DMS 273 treated with DMSO at 0.1 percent for 48 hours (cell line): ENCODE measurements around the gene PGAP3.
"Not testable (repeated sequence)": the region's sequence is repeated elsewhere in the genome, so short reads cannot be mapped to it uniquely, and the experiment has no call there.

Experiments
- DNase-seq: peaks from one replicate; lab custom pipeline; 2025; lab: John Stamatoyannopoulos, UW

PGAP3 gene

DNA sequence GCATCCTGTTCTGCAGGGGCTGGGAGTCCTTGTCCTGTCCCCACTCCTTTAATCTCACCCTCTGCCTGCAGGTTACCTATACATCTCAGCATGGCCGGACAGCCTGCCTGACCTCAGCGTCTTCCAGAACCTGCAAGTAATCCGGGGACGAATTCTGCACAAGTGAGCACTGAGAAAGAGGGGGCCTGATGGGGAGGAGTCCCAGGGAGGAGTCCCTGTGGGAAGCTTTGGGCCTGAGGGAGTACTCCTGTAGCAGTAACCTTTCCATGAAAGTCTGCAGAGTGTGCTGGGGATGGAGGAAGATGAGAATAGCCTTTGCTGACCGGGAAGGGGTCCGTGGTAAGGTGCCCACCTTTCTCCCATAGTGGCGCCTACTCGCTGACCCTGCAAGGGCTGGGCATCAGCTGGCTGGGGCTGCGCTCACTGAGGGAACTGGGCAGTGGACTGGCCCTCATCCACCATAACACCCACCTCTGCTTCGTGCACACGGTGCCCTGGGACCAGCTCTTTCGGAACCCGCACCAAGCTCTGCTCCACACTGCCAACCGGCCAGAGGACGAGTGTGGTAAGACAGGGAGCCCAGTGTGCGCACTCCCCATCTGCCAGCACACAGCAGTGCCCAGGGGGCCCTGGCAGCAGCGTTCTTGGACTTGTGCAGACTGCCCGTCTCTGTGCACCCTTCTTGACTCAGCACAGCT is 27.7 kb upstream of the PGAP3 start:
- no peak for DNase-seq

DNA sequence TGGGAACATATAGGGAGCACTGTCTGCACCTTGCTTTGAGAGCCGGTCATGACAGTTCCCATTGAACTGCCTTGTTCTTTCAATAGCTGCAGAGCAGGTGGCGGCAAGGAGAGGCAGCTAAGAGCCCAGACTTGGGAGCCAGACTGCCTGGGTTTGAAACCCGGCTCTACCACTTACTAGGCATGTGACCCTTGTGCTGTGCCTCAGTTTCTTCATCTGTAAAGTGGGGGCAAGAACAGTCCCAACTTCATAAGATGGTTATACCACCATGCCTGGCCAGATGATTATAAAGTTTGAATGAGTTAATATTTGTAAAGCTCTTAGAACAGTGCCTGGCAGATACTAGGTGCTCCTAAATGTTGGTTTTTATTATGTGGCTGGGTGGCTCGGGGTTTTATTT is 26.4 kb upstream of the PGAP3 start:
- no peak for DNase-seq

DNA sequence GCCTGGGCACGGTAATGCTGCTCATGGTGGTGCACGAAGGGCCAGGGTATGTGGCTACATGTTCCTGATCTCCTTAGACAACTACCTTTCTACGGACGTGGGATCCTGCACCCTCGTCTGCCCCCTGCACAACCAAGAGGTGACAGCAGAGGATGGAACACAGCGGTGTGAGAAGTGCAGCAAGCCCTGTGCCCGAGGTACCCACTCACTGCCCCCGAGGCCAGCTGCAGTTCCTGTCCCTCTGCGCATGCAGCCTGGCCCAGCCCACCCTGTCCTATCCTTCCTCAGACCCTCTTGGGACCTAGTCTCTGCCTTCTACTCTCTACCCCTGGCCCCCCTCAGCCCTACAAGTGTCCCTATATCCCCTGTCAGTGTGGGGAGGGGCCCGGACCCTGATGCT is 24.0 kb upstream of the PGAP3 start:
- DNase-seq, result no peak

DNA sequence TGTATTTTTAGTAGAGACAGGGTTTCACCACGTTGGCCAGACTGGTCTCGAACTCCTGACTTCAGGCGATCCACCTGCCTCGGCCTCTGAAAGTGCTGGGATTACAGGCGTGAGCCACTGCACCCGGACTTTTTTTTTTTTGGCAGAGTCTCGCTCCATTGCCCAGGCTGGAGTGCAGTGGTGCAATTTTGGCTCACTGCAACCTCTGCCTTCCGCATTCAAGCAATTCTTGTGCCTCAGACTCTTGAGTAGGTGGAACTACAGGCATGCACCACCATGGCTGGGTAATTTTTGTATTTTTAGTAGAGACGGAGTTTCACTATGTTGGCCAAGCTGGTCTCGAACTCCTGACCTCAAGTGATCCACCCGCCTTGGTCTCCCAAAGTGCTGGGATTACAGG is 23.2 kb upstream of the PGAP3 start:
- not testable (repeated sequence) for DNase-seq

DNA sequence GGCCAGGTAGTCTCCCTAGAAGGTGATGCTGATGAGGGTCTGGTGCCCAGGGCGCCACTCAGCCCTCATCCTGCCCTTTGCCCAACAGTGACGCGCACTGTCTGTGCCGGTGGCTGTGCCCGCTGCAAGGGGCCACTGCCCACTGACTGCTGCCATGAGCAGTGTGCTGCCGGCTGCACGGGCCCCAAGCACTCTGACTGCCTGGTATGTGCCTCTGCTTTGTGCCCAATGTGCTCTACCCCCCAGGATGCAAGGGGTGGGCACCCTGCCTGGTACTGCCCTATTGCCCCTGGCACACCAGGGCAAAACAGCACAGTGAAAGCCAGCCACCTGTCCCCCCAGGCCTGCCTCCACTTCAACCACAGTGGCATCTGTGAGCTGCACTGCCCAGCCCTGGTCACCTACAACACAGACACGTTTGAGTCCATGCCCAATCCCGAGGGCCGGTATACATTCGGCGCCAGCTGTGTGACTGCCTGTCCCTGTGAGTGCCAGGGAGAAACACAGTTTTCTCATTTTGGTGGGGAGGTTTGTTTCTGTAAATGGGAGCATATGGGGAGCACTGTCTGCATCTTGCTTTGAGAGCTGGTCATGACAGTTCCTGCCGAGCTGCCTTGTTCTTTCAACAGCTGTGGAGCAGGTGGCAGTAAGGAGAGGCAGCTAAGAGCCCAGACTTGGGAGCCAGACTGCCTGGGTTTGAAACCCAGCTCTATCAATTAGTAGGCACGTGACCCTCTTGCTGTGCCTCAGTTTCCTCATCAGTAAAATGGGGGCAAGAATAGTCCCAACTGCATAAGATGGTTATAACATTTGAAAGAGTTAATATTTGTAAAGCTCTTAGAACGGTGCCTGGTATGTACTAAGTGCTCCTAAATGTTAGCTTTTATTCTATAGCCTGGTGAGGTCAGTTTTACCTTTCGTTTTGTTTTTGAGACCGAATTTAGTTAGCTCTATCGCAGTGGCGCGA is 22.4 kb upstream of the PGAP3 start:
- DNase-seq, result no peak

DNA sequence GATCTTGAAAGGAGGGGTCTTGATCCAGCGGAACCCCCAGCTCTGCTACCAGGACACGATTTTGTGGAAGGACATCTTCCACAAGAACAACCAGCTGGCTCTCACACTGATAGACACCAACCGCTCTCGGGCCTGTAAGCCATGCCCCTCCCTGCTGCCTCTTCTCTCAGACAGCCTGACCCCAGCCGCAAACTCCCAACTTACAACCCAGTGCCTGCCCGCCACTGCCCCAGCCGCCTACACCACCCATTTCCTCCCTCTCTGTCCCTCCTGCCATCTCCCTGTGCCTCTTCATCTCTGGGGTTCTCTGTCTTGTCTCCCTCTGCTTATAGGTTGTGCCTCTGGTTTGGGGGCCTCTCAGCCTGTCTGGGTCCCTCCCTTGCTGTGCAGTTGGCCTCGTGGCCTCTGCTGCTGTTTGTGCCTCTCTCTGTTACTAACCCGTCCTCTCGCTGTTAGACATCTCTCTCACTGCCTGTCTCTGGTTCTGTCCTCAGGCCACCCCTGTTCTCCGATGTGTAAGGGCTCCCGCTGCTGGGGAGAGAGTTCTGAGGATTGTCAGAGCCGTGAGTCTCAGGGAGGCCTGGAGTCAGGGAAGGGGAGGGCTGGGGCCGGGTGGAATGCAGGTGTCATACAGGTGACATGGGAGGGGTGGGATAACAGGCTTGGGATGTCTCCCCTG is 21.6 kb upstream of the PGAP3 start:
- DNase-seq, result no peak

DNA sequence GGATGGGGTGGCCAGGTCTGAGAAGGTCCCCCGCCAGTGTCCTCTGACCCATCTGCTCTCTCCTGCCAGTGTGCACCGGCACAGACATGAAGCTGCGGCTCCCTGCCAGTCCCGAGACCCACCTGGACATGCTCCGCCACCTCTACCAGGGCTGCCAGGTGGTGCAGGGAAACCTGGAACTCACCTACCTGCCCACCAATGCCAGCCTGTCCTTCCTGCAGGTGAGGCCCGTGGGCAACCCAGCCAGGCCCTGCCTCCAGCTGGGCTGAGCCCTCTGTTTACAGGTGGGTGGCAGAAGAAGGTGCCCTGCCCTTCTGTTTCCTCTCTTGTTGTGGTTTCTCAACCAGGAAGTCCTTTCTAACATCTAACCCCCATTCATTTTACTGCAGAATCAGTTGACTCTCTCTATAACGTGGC is 19.1 kb upstream of the PGAP3 start:
- DNase-seq, result no peak

DNA sequence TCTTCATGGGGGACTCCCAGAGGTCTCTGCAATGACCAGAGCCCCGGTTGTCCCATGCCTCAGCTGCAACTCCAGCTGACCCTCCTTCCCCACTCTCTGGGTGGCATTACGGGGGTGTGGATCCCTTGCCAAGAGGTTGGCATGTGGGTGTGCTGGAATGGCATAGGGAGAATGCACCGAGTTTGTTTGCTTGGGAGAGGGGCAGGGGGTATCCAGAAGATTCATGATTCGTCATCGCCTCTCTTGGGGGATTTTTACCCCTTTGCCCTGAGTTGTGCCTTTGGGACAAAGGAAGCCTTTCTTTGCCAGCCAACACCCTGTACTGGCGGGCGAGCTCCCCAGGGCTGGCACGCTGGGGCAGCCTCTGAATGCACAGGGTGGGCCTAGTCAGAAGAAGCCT is 18.5 kb upstream of the PGAP3 start:
- no peak for DNase-seq

DNA sequence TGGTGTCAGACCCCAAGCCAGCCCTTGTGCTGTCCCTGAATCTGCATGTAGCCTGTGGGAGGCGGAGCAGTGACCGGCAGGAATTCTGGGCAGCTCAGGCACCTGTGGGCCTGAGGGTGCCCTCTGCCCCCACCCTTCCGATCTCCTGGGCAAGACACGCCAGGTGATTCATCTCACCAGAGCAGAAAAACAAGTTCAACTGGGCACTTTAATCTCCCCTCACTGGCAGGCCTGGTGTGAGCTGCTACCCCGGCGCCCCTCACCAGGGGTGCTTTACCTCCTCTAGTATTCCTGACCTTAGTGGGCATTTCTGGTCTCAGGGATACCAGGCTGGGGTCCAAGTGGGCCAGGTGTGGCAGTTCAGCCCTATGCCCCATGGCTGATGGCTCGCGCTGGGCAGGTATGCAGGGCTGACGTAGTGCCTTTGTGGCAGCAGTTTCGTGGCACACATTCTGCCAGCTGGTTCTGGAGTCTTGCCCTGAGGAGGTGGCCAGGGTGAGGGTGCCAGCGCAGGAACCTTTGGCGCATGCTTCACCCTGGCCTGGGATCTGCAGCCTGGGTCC is 18.0 kb upstream of the PGAP3 start:
- no peak for DNase-seq

DNA sequence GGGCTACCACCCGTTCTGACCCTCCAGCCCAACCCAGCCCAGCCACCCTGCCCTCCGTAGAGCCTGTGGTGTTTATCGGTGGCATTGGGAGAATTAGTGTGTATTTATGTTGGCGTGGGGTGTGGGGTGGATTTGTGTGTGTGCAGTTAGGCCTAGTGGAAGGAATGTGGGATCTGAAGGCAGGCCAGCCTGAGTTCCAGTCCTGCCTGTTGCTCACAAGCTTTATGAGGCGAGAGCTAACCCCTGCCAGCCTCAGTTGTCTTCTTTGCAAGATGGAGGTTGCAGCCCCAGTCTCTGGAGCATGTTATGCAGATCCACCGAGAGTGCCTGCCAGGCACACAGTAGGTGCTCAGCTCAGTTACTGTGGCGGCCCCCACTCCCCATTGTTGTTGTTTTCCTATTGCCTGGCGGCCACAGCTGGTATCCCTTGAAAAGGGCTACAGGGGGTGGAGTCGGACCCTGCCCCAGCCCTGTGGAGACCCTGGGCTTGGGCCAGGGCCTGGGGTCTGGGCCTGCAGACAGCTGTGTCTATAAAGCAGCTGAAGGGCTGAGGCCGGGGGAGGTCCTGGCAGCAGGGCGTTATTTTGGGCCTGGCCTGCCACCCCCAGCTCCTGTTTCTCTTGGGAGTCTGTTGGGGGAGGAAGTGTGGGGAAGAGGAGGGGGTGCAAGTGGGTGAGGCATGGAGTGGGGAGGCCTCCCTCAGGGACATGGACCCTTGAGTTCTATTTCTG is 17.1 kb upstream of the PGAP3 start:
- no peak for DNase-seq

DNA sequence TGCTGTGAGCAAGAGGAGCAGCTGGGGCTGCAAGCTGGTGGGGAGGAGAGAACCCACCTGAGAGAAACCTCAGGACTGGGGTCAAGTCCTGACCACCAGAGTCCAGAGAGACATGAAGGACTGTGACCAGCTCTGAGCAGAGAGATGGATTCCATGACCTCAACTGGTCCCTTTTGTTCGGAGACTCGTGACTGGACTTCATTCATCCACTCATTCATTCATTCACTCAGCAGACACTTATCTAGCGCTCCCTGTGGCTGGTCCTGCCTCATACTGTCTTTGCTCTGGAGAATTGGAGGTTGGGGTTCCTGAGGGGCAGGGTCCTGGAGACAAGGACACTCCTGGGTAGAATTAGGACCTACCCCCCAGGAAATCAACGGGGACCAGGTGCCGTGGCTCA is 16.1 kb upstream of the PGAP3 start:
- no peak for DNase-seq

DNA sequence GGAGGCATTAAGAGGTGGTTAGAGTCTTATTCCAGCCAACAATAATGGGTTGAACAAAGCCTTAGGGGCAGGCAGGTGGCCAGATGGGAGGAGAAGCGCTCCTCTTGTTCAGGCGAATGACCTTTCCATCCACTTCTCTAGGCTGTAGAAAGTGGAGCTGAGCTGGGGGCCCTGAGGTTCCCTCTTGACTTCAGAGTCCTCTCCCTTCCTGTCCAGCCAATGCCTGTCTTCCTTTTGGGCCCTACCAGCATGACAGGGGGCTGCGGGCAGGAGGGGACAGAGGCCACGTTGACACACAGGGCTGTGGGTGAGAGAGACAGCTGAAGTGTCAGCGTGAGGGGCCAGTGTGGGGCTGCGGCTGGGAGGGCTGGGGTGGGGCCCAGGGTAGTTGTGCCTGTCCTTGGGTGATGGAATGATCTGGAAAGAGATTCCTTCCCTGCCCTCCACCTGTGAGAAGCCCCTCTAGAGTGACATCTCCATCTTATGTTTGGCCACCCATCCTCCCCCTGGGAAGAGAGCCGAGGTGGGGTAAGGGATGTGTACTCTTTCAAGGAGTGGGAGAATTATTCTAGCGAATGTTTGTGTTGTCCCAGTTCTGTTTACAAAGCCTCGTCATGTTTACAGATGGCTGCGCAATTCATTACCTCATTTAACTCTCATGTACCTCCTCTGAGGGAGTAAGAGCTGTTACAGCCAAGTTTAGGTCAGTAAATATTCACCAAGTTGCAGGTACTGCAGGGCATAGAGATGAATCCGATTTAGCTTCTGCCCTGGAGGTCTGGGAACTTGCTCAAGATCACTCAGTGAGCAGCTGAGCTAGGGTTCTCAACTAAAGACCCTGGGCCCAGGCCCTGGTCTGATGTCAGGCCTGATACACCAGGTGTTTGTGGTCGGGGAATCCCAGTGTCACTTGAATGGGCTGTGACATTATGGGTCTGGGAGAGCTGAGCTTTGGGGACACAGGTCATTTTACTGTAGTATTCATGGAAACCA is 15.3 kb upstream of the PGAP3 start:
- no peak for DNase-seq

DNA sequence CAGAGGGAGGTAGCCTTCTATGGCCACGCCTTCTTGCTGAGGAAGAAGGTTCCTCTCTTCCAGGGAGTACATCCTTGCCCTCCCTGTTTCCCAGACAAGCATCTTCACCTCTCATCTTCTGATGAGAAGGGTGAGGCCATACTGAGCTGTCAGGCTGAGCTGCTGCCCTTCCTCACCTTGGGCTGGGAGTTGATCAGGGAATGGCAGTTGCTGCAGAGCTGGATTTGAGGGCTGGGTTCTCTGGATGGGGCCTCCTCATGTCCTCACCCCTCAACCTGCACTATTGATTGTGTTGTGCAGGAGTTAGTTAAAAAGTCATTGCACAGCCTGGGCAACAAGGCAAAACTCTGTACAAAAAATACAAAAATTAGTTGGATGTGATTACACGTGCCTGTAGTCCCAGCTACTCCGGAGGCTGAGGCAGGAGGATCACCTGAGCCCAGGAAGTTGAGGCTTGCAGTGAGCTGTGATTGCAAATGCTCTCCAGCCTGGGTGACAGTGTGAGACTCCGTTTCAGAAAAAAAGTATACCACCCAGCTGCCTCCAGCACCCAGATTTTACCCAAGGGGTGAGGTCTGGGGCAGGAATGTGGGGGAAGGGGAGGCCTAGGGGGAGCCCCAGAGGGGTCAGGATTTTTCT is 14.0 kb upstream of the PGAP3 start:
- DNase-seq, result no peak

DNA sequence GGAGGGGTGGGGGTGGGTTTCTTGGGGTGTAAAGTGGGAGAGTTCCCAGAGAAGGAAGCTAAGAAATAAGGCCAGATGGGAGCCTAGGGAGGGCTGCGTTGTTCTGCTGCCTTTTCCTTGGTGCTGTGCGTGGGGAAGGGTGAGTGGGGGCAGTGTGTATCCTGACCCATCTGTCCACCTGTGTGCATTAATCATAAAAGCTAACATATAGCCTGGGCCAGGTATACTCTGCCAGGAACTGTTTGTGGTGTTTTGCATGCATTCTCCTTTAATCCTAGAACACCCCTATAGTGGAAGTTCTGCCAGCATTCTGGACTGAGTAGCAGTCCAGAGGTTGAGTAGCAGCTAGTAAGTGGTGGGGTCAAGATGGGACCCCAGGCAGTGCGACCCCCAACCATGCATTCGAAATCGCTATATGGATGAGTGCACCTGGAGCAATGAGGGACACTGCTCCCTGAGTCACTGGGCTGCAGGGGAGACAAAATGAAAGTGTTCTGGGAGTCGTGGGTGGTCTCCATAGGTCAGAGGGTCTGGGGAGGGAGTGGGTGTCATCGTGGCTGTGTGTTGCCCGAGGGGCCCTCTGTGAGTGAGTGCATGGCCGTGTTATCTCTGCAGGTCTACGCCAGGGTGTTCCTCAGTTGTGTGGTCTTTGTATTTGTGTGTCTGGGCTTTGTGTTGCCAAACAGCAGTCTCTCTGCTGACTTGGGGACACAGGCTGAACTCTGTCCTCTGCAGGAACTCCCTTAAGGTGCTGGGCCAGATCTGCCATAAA is 13.3 kb upstream of the PGAP3 start:
- DNase-seq, result no peak

DNA sequence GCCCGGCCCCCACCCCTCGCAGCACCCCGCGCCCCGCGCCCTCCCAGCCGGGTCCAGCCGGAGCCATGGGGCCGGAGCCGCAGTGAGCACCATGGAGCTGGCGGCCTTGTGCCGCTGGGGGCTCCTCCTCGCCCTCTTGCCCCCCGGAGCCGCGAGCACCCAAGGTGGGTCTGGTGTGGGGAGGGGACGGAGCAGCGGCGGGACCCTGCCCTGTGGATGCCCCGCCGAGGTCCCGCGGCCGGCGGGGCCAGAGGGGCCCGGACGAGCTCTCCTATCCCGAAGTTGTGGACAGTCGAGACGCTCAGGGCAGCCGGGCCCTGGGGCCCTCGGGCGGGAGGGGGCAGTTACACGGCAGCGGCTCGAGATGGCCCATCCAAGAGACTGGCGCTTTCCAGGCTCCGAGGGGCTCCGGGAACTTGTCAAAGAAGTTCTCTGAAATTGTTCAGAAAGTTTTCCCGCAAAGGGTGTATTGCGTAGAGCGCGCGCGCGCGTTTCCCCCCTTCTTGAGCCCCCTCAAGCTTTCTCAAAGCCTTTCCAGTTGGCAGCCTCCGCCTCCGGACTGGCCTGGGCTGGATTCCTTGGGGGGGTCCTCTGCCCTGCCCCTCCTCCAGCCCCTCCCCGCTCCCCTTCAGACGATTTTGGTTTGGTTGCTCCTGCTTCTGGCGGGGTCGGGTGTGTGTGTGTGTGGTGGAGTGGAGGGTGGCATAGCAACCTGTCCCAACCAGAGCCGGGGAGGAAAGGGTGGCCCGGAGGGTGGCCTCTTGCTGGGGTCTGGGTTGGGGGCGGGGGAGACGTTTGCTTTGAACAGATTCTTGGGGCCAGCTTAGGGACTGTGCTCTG is 12.5 kb upstream of the PGAP3 start:
- DNase-seq, result no peak

DNA sequence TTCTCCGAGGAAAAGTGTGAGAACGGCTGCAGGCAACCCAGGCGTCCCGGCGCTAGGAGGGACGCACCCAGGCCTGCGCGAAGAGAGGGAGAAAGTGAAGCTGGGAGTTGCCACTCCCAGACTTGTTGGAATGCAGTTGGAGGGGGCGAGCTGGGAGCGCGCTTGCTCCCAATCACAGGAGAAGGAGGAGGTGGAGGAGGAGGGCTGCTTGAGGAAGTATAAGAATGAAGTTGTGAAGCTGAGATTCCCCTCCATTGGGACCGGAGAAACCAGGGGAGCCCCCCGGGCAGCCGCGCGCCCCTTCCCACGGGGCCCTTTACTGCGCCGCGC is 11.9 kb upstream of the PGAP3 start, which contains the start of gene ERBB2:
TSS of gene ERBB2 (plus strand) at position 247 of the 330 bp plus-strand sequence. CDS start 175 bp downstream, outside the sequence.
- no peak for DNase-seq

DNA sequence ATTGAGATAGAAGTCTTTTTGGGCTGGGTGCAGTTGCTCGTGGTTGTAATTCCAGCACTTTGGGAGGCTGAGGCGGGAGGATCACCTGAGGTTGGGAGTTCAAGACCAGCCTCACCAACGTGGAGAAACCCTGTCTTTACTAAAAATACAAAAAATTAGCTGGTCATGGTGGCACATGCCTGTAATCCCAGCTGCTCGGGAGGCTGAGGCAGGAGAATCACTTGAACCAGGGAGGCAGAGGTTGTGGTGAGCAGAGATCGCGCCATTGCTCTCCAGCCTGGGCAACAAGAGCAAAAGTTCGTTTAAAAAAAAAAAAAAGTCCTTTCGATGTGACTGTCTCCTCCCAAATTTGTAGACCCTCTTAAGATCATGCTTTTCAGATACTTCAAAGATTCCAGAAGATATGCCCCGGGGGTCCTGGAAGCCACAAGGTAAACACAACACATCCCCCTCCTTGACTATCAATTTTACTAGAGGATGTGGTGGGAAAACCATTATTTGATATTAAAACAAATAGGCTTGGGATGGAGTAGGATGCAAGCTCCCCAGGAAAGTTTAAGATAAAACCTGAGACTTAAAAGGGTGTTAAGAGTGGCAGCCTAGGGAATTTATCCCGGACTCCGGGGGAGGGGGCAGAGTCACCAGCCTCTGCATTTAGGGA is 11.4 kb upstream of the PGAP3 start:
- DNase-seq, result not testable (repeated sequence)

DNA sequence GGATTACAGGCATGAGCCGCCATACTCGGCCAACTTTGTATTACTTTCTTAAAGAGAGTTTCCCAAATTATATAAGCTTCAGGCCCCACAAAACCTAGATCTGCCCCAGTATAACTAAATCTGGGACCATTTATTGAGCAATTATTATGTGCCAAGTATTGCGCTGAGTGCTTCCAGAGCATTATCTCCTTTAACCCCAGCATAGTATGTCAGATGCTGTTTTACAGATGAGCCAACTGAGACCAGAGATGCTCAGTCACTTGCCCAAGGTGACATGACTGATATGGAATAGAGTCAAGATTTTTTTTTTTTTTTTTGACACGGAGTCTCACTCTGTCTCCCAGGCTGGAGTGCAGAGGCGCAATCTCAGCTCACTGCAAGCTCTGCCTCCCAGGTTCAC is 10.1 kb upstream of the PGAP3 start:
- no peak for DNase-seq
